BLaER1 (cell line): ENCODE data around the gene C1orf35.
A peak's percentile ranks its signal among the peaks of the same experiment; 100 is the strongest.

ENCODE experiments used
- H3K27ac ChIP-seq: shearing (Covaris generic); formaldehyde crosslinking; 2 replicates; pipeline ENCODE4 v1.8.1; 2022
- H3K27me3 ChIP-seq: shearing (Covaris generic); formaldehyde crosslinking; 2 replicates; pipeline ENCODE4 v1.8.1; 2022
- H3K36me3 ChIP-seq: shearing (Covaris generic); formaldehyde crosslinking; 2 replicates; pipeline ENCODE4 v1.8.1; 2022
- H3K4me1 ChIP-seq: shearing (Covaris generic); formaldehyde crosslinking; 2 replicates; pipeline ENCODE4 v1.8.1; 2022
- H3K4me2 ChIP-seq: shearing (Covaris generic); formaldehyde crosslinking; 2 replicates; pipeline ENCODE4 v1.8.1; 2022
- H3K4me3 ChIP-seq: shearing (Covaris generic); formaldehyde crosslinking; 2 replicates; pipeline ENCODE4 v1.8.1; 2022
- H3K9ac ChIP-seq: shearing (Covaris generic); formaldehyde crosslinking; 2 replicates; pipeline ENCODE4 v1.8.1; 2022
- H3K9me3 ChIP-seq: shearing (Covaris generic); formaldehyde crosslinking; 2 replicates; pipeline ENCODE4 v1.8.1; 2022
- H4K20me1 ChIP-seq: shearing (Covaris generic); formaldehyde crosslinking; 2 replicates; pipeline ENCODE4 v1.8.1; 2022
- Cebpa-rat ChIP-seq: shearing (Covaris generic); IDR thresholded peaks from 2 replicates; pipeline ENCODE4 v1.8.1; 2022

Gene C1orf35

GRCh38 chr1:228142701-228143136, 39.6 kb upstream of the C1orf35 start:
- Histone ChIP-seq H3K36me3 (peaks cover 29% of the 10 kb centered on the region), H3K4me3 (peak overlapping the region; percentile 94), H4K20me1 (peaks cover 76% of the 10 kb centered on the region), H3K27me3 (no peaks in the 10 kb centered on the region), H3K9me3 (no peaks in the 10 kb centered on the region), H3K27ac (peak overlapping the region; percentile 90), H3K9ac (peak overlapping the region; percentile 90), H3K4me1 (peaks cover 83% of the 10 kb centered on the region), H3K4me2 (peak overlapping the region; percentile 91)
- no peak for TF ChIP-seq Cebpa-rat

- Histone ChIP-seq H3K4me3 (peak overlapping the region; percentile 94), H4K20me1 (peaks cover 71% of the 10 kb centered on the region), H3K36me3 (peaks cover 24% of the 10 kb centered on the region), H3K4me1 (peaks cover 83% of the 10 kb centered on the region), H3K27me3 (no peaks in the 10 kb centered on the region), H3K9ac (peak overlapping the region; percentile 90), H3K9me3 (no peaks in the 10 kb centered on the region), H3K4me2 (peak overlapping the region; percentile 91), H3K27ac (peak overlapping the region; percentile 90)
- TF ChIP-seq Cebpa-rat, result no peak
Observed at GRCh38 chr1:228142155-228142691, 39.1 kb upstream of the C1orf35 start.

GRCh38 chr1:228141226-228142044, 38.3 kb upstream of the C1orf35 start:
- Histone ChIP-seq H3K4me1 (peaks cover 82% of the 10 kb centered on the region), H3K27me3 (no peaks in the 10 kb centered on the region), H3K4me2 (peak overlapping the region; percentile 91), H3K27ac (peak overlapping the region; percentile 90), H3K9ac (peak overlapping the region; percentile 90), H3K36me3 (peaks cover 16% of the 10 kb centered on the region), H3K9me3 (no peaks in the 10 kb centered on the region), H4K20me1 (peaks cover 63% of the 10 kb centered on the region), H3K4me3 (peak overlapping the region; percentile 94)
- TF ChIP-seq Cebpa-rat, result no peak

GRCh38 chr1:228140724-228141225, 37.6 kb upstream of the C1orf35 start:
- Histone ChIP-seq H3K9ac (peak overlapping the region; percentile 90), H3K4me2 (peak overlapping the region; percentile 91), H3K27ac (peak overlapping the region; percentile 90), H4K20me1 (peaks cover 56% of the 10 kb centered on the region), H3K4me1 (peaks cover 78% of the 10 kb centered on the region), H3K4me3 (peak overlapping the region; percentile 94), H3K27me3 (no peaks in the 10 kb centered on the region), H3K9me3 (no peaks in the 10 kb centered on the region), H3K36me3 (peaks cover 10% of the 10 kb centered on the region)
- TF ChIP-seq Cebpa-rat, result no peak

GRCh38 chr1:228139931-228140723, 37.0 kb upstream of the C1orf35 start, which contains the start of gene GUK1:
Gene GUK1 (plus strand): TSS chr1:228140279. CDS start chr1:228140303, 24 bp downstream.
- Histone ChIP-seq H3K4me2 (peak within 1 kb of the TSS; percentile 91), H3K27ac (peak within 1 kb of the TSS; percentile 90), H3K36me3 (peaks cover 3% of the 10 kb centered on the region), H3K27me3 (no peaks in the 10 kb centered on the region), H4K20me1 (peaks cover 50% of the 10 kb centered on the region), H3K4me1 (peaks cover 71% of the 10 kb centered on the region), H3K4me3 (peak within 1 kb of the TSS; percentile 94), H3K9me3 (no peaks in the 10 kb centered on the region), H3K9ac (peak within 1 kb of the TSS; percentile 90)
- no peak for TF ChIP-seq Cebpa-rat

- Histone ChIP-seq H3K9ac (peak overlapping the region; percentile 66), H3K4me2 (peak overlapping the region; percentile 91), H3K27ac (peak overlapping the region; percentile 90), H3K27me3 (no peaks in the 10 kb centered on the region), H3K9me3 (no peaks in the 10 kb centered on the region), H3K4me3 (peak overlapping the region; percentile 94), H3K36me3 (no peaks in the 10 kb centered on the region), H4K20me1 (peaks cover 43% of the 10 kb centered on the region), H3K4me1 (peaks cover 65% of the 10 kb centered on the region)
- TF ChIP-seq Cebpa-rat, result no peak
Observed at GRCh38 chr1:228139406-228139930, 36.3 kb upstream of the C1orf35 start.

- H3K4me3 ChIP-seq, result no peak overlapping the region
- H3K27ac ChIP-seq, result no peak overlapping the region
- H3K9ac ChIP-seq, result no peak overlapping the region
- no peak for TF ChIP-seq Cebpa-rat
- H3K27me3 ChIP-seq, result no peaks in the 10 kb centered on the region
- no peaks in the 10 kb centered on the region for H3K9me3 ChIP-seq
- H3K36me3 ChIP-seq, result no peaks in the 10 kb centered on the region
- peak overlapping the region; percentile 91 for H3K4me2 ChIP-seq
- H4K20me1 ChIP-seq, result peaks cover 18% of the 10 kb centered on the region
- H3K4me1 ChIP-seq, result peaks cover 39% of the 10 kb centered on the region
Observed at GRCh38 chr1:228136901-228137300, 33.8 kb upstream of the C1orf35 start.

- H3K27me3 ChIP-seq, result no peaks in the 10 kb centered on the region
- no peaks in the 10 kb centered on the region for H3K9me3 ChIP-seq
Observed at GRCh38 chr1:228134591-228134990, 31.5 kb upstream of the C1orf35 start.

GRCh38 chr1:228131766-228132165, 28.6 kb upstream of the C1orf35 start:
- peaks cover 2% of the 10 kb centered on the region for H3K4me1 ChIP-seq
- H3K9ac ChIP-seq, result no peak overlapping the region
- H3K27ac ChIP-seq, result no peak overlapping the region
- H3K27me3 ChIP-seq, result no peaks in the 10 kb centered on the region
- no peaks in the 10 kb centered on the region for H4K20me1 ChIP-seq
- no peak for TF ChIP-seq Cebpa-rat
- H3K4me3 ChIP-seq, result no peak overlapping the region
- H3K36me3 ChIP-seq, result no peaks in the 10 kb centered on the region
- H3K9me3 ChIP-seq, result no peaks in the 10 kb centered on the region
- no peak overlapping the region for H3K4me2 ChIP-seq

More at GRCh38 chr1:228134591-228134990, 31.5 kb upstream of the C1orf35 start:
- no peak overlapping the region for H3K27ac ChIP-seq
- no peak overlapping the region for H3K4me2 ChIP-seq
- no peaks in the 10 kb centered on the region for H4K20me1 ChIP-seq
- no peaks in the 10 kb centered on the region for H3K36me3 ChIP-seq
- no peak for TF ChIP-seq Cebpa-rat
- H3K4me3 ChIP-seq, result no peak overlapping the region
- H3K4me1 ChIP-seq, result peaks cover 30% of the 10 kb centered on the region
- no peak overlapping the region for H3K9ac ChIP-seq
